SK-N-SH (cell line): ENCODE data around the gene IL37. TPM values are rescaled to one million over a fixed set of nuclear protein-coding genes. Genes with fewer than 3 reads are reported as not detected.
"Not testable (repeated sequence)": the region's sequence is repeated elsewhere in the genome, so short reads cannot be mapped to it uniquely, and the experiment has no call there.

Experiments used
- CTCF ChIA-PET: fragments of 300-600, 350-600 bp; formaldehyde crosslinking; extraction: SDS; loops from one replicate; lab custom pipeline; 2021; lab: Yijun Ruan, JAX
- POLR2A ChIA-PET: fragments of 350-600 bp; sonication (Branson Sonifier 250); formaldehyde crosslinking; extraction: SDS; loops from one replicate; lab custom pipeline; 2020; ENCODE audit warnings: antibody characterized with exemption, inconsistent platforms; lab: Yijun Ruan, JAX
- DNase-seq: peaks from one replicate; pipeline ENCODE4 v3.0.0; 2012
- H2AFZ ChIP-seq: fragments of 200-600 bp; sonication (generic); 2 replicates; pipeline ENCODE4 v1.8.1; 2016; ENCODE audit warnings: antibody characterized with exemption, mild to moderate bottlenecking, low read depth
- H3F3A ChIP-seq: fragments of 200-600 bp; sonication (generic); replicated peaks from 2 replicates; pipeline ENCODE3; 2016; ENCODE audit warnings: antibody characterized with exemption, mild to moderate bottlenecking; ENCODE audit not compliant: insufficient read depth
- H3K27ac ChIP-seq, 2 experiments: fragments of 200-500 bp in 1 of 2; fragments of 200-600 bp in 1 of 2; sonication (Bioruptor generic) in 1 of 2; sonication (generic), shearing (Covaris generic) in 1 of 2; 2 replicates each; pipeline versions ENCODE4 v1.5.1 to v1.6.1; 2014 to 2016; ENCODE audit warnings: low read depth in 2 of 2, inconsistent platforms in 1 of 2, low read length in 1 of 2, mild to moderate bottlenecking in 1 of 2, mixed read lengths in 1 of 2
- H3K27me3 ChIP-seq: fragments of 200-600 bp; sonication (generic), shearing (Covaris generic); 2 replicates; pipeline ENCODE4 v1.6.1; 2016; ENCODE audit warnings: mixed run types; ENCODE audit not compliant: insufficient read depth
- H3K36me3 ChIP-seq, 2 experiments: fragments of 200-500 bp in 1 of 2; fragments of 200-600 bp in 1 of 2; sonication (Bioruptor generic) in 1 of 2; sonication (generic) in 1 of 2; replicated peaks in 1 of 2; 2 replicates each; pipeline versions ENCODE3 to v1.5.1; 2014 to 2016; ENCODE audit warnings: low read length in 1 of 2, mild to moderate bottlenecking in 1 of 2; ENCODE audit not compliant: insufficient read depth in 2 of 2, control insufficient read depth in 1 of 2
- H3K4me1 ChIP-seq, 2 experiments: fragments of 200-500 bp in 1 of 2; fragments of 200-600 bp in 1 of 2; sonication (Bioruptor generic) in 1 of 2; sonication (generic), shearing (Covaris generic) in 1 of 2; 2 replicates each; pipeline versions ENCODE4 v1.5.1 to v1.6.1; 2014 to 2016; ENCODE audit warnings: low read depth in 1 of 2, low read length in 1 of 2, mixed run types in 1 of 2; ENCODE audit not compliant: insufficient read depth in 2 of 2, control insufficient read depth in 1 of 2
- H3K4me2 ChIP-seq: fragments of 200-600 bp; sonication (generic), shearing (Covaris generic); 2 replicates; pipeline ENCODE4 v1.6.1; 2017; ENCODE audit warnings: mixed run types
- H3K4me3 ChIP-seq, 2 experiments: fragments of 200-500 bp in 1 of 2; fragments of 200-600 bp in 1 of 2; sonication (Bioruptor generic) in 1 of 2; sonication (generic), shearing (Covaris generic) in 1 of 2; 2 replicates each; pipeline versions ENCODE4 v1.5.1 to v1.8.1; 2014 to 2016; ENCODE audit warnings: low read depth in 2 of 2, inconsistent platforms in 1 of 2, low read length in 1 of 2, mild to moderate bottlenecking in 1 of 2, mixed read lengths in 1 of 2, moderate library complexity in 1 of 2
- H3K79me2 ChIP-seq: fragments of 200-600 bp; sonication (generic); 2 replicates; pipeline ENCODE4 v1.8.1; 2017; ENCODE audit warnings: mild to moderate bottlenecking; ENCODE audit not compliant: insufficient read depth
- H3K9ac ChIP-seq: fragments of 200-600 bp; sonication (generic); 2 replicates; pipeline ENCODE4 v1.6.1; 2017; ENCODE audit warnings: mixed run types
- H3K9me2 ChIP-seq: fragments of 200-600 bp; sonication (generic); 2 replicates; pipeline ENCODE4 v1.6.1; 2017; ENCODE audit warnings: mixed run types
- H3K9me3 ChIP-seq: fragments of 200-600 bp; sonication (generic); 2 replicates; pipeline ENCODE4 v1.6.1; 2017; ENCODE audit warnings: mixed run types, mild to moderate bottlenecking, moderate library complexity
- H4K20me1 ChIP-seq: fragments of 200-600 bp; sonication (generic); 2 replicates; pipeline ENCODE4 v1.6.1; 2017; ENCODE audit warnings: mild to moderate bottlenecking, mixed run types; ENCODE audit not compliant: insufficient read depth
- EZH2phosphoT487 ChIP-seq: fragments of 200-600 bp; sonication (generic); IDR thresholded peaks from 2 replicates; pipeline ENCODE4 v1.6.1; 2017; ENCODE audit warnings: low read depth, mixed run types, mild to moderate bottlenecking, antibody characterized with exemption, moderate library complexity, borderline replicate concordance
- FOSL2 ChIP-seq: IDR thresholded peaks from 2 replicates; pipeline ENCODE4 v1.4.0; 2012; ENCODE audit warnings: low read depth, mild to moderate bottlenecking, moderate library complexity, borderline replicate concordance
- IRF3 ChIP-seq: fragments of 150-350 bp; IDR thresholded peaks from 2 replicates; pipeline ENCODE4 v1.6.1; 2016; ENCODE audit warnings: mild to moderate bottlenecking, low read depth, low read length
- MXI1 ChIP-seq: IDR thresholded peaks from 2 replicates; pipeline ENCODE4 v1.6.1; 2012; ENCODE audit warnings: mild to moderate bottlenecking, low read depth, low read length, improper control_type of control experiment
- POLR2AphosphoS5 ChIP-seq: IDR thresholded peaks from 2 replicates; pipeline ENCODE4 v1.6.1; 2012; ENCODE audit warnings: low read depth, low read length
- RAD21 ChIP-seq: IDR thresholded peaks from 2 replicates; pipeline ENCODE4 v1.6.1; 2012; ENCODE audit warnings: mild to moderate bottlenecking, low read length
- RCOR1 ChIP-seq: fragments of 150-350 bp; IDR thresholded peaks from 2 replicates; pipeline ENCODE4 v1.6.1; 2017; ENCODE audit warnings: antibody characterized with exemption, low read length
- RFX5 ChIP-seq: IDR thresholded peaks from 2 replicates; pipeline ENCODE4 v1.6.1; 2012; ENCODE audit warnings: mild to moderate bottlenecking, improper control_type of control experiment, low read length
- RXRA ChIP-seq: IDR thresholded peaks from 2 replicates; pipeline ENCODE4 v1.4.0; 2012; ENCODE audit warnings: low read depth, mild to moderate bottlenecking, borderline replicate concordance
- SIN3A ChIP-seq: IDR thresholded peaks from 2 replicates; pipeline ENCODE4 v1.6.1; 2012; ENCODE audit warnings: low read depth, mild to moderate bottlenecking, low read length, moderate library complexity, borderline replicate concordance
- SMC3 ChIP-seq: IDR thresholded peaks from 2 replicates; pipeline ENCODE4 v1.6.1; 2012; ENCODE audit warnings: low read depth, low read length, improper control_type of control experiment
- TEAD4 ChIP-seq: IDR thresholded peaks from 2 replicates; pipeline ENCODE4 v1.4.0; 2012; ENCODE audit warnings: mild to moderate bottlenecking, borderline replicate concordance; ENCODE audit not compliant: insufficient read depth
- USF1 ChIP-seq: IDR thresholded peaks from 2 replicates; pipeline ENCODE4 v1.4.0; 2012; ENCODE audit warnings: low read depth, borderline replicate concordance
- WGBS: methylation state at CpG from one replicate; pipeline ENCODE4 v1.1.6; 2017; ENCODE audit warnings: low lambda C conversion rate; 5-methylcytosine and 5-hydroxymethylcytosine counted together
- polyA plus RNA-seq, 3 experiments: library from polyadenylated mRNA; depleted of rRNA; stranded (reverse); fragments of >200 nt; gene quantifications; 2 replicates each; pipeline ENCODE4 v1.2.3, GENCODE V29; 2012

The IL37 gene
- polyA plus RNA-seq, 1 of the 3 experiments (the other 2 are of a cell fraction): not detected

- WGBS: 15% methylated on average over 3 of the region's 3 CpGs
- CTCF ChIA-PET: no interaction called here
- TF ChIP-seq USF1: no peak
- TF ChIP-seq EZH2phosphoT487: no peak
- TF ChIP-seq RCOR1: no peak
Observed at GRCh38 chr2:112897624-112897978, 13.4 kb upstream of the IL37 start.

GRCh38 chr2:112901431-112902065 is 9.4 kb upstream of the IL37 start:
- H3K79me2 ChIP-seq, H3K36me3 ChIP-seq, H2AFZ ChIP-seq, H3K9me2 ChIP-seq, H3K27me3 ChIP-seq, POLR2A ChIA-PET, H3K4me2 ChIP-seq, H3K4me1 ChIP-seq, H3K9ac ChIP-seq, H4K20me1 ChIP-seq, H3K4me3 ChIP-seq, H3K27ac ChIP-seq, DNase-seq, H3K9me3 ChIP-seq, H3F3A ChIP-seq, CTCF ChIA-PET: not testable (repeated sequence)
- 18% methylated on average over 3 of the region's 3 CpGs for WGBS

More at GRCh38 chr2:112897624-112897978, 13.4 kb upstream of the IL37 start:
- Histone ChIP-seq H3K27me3 (no peaks in the 10 kb centered on the region), H3K79me2 (no peaks in the 10 kb centered on the region), H3K4me2 (no peak overlapping the region), H3F3A (no peaks in the 10 kb centered on the region), H4K20me1 (no peaks in the 10 kb centered on the region), H2AFZ (no peak overlapping the region), H3K4me1 (no peaks in the 10 kb centered on the region), H3K9me3 (no peaks in the 10 kb centered on the region), H3K27ac (no peak overlapping the region), H3K9me2 (no peaks in the 10 kb centered on the region), H3K4me3 (no peak overlapping the region), H3K9ac (no peak overlapping the region), H3K36me3 (no peaks in the 10 kb centered on the region)
- POLR2A ChIA-PET: no interaction called here
- DNase-seq: no peak

GRCh38 chr2:112902816-112903215 is 8.1 kb upstream of the IL37 start:
- no peak for TF ChIP-seq RCOR1

GRCh38 chr2:112904883-112905282 is 6.1 kb upstream of the IL37 start:
- Histone ChIP-seq H3K9me2 (no peaks in the 10 kb centered on the region), H3K9me3 (no peaks in the 10 kb centered on the region), H3K27me3 (no peaks in the 10 kb centered on the region; the same call in 1 of the 2 replicates), H3K4me1 (no peaks in the 10 kb centered on the region), H3F3A (no peaks in the 10 kb centered on the region), H3K27ac (no peak overlapping the region), H3K4me3 (no peak overlapping the region), H3K36me3 (no peaks in the 10 kb centered on the region), H3K79me2 (no peaks in the 10 kb centered on the region), H2AFZ (no peak overlapping the region), H3K4me2 (no peak overlapping the region), H4K20me1 (no peaks in the 10 kb centered on the region), H3K9ac (no peak overlapping the region)
- WGBS: 21% methylated on average over 5 of the region's 5 CpGs
- ChIA-PET POLR2A (no interaction called here), CTCF (interaction anchor here (1.0 kb wide), 1 partner anchor 37 kb away, joined by 3 read pairs; no protein-coding TSS in a partner anchor)
- no peak for TF ChIP-seq TEAD4
- no peak for TF ChIP-seq SMC3
- TF ChIP-seq POLR2AphosphoS5: no peak
- TF ChIP-seq RXRA: no peak
- TF ChIP-seq RFX5: no peak
- no peak for TF ChIP-seq RAD21
- no peak for TF ChIP-seq SIN3A
- TF ChIP-seq IRF3: no peak
- no peak for TF ChIP-seq EZH2phosphoT487
- no peak for TF ChIP-seq MXI1
- TF ChIP-seq USF1: no peak
- TF ChIP-seq FOSL2: no peak
- no peak for DNase-seq

More at GRCh38 chr2:112902816-112903215, 8.1 kb upstream of the IL37 start:
- Histone ChIP-seq H3K9me2 (no peaks in the 10 kb centered on the region), H3K27me3 (no peaks in the 10 kb centered on the region; the same call in 1 of the 2 replicates), H3K4me1 (no peaks in the 10 kb centered on the region), H3K4me2 (no peak overlapping the region), H3K4me3 (no peak overlapping the region), H3F3A (no peaks in the 10 kb centered on the region), H3K9me3 (no peaks in the 10 kb centered on the region), H4K20me1 (no peaks in the 10 kb centered on the region), H3K36me3 (no peaks in the 10 kb centered on the region), H3K27ac (no peak overlapping the region), H2AFZ (no peak overlapping the region), H3K79me2 (no peaks in the 10 kb centered on the region), H3K9ac (no peak overlapping the region)
- CTCF ChIA-PET: interaction anchor here (0.9 kb wide), 1 partner anchor 39 kb away, joined by 4 read pairs; no protein-coding TSS in a partner anchor
- POLR2A ChIA-PET: no interaction called here
- DNase-seq: no peak
- WGBS: 40% methylated on average over 2 of the region's 2 CpGs
